Sigmoid colon (tissue), 7 donors: ENCODE measurements around the gene PRPS2. TPM values are rescaled to one million over a fixed set of nuclear protein-coding genes. Genes with fewer than 3 reads are reported as not detected.

Experiments
- DNase-seq: peaks from one replicate; pipeline ENCODE4 v3.0.0-alpha.2; 2019
- H3K27ac ChIP-seq, 4 donors: fragments of 200-600 bp; sonication (generic); one replicate each; pipeline ENCODE4 v1.5.1; 2016 to 2019; ENCODE audit warnings: mild to moderate bottlenecking in 1 of 4
- H3K27me3 ChIP-seq, 3 donors: fragments of 200-600 bp; sonication (generic); one replicate each; pipeline ENCODE4 v1.5.1; 2019; ENCODE audit warnings: mild to moderate bottlenecking in 1 of 3
- H3K36me3 ChIP-seq, 4 donors: fragments of 200-600 bp; sonication (generic); one replicate each; pipeline ENCODE4 v1.5.1; 2016 to 2019
- H3K4me1 ChIP-seq, 4 donors: fragments of 200-600 bp; sonication (generic); one replicate each; pipeline ENCODE4 v1.5.1; 2017 to 2019
- H3K4me3 ChIP-seq, 4 donors: fragments of 200-600 bp; sonication (generic); one replicate each; pipeline ENCODE4 v1.5.1; 2017 to 2019; ENCODE audit warnings: mild to moderate bottlenecking in 2 of 4, moderate library complexity in 1 of 4
- H3K9me3 ChIP-seq, 4 donors: fragments of 200-600 bp in 3 of 4; sonication (generic) in 3 of 4; one replicate each; pipeline versions ENCODE4 v1.5.1 to v1.6.1; 2013 to 2019
- EP300 ChIP-seq, 4 donors: sonication (generic); formaldehyde crosslinking; IDR thresholded peaks; one replicate each; pipeline ENCODE4 v1.6.1; 2017; ENCODE audit warnings: antibody characterized with exemption in 4 of 4
- POLR2A ChIP-seq, 2 donors: fragments of 450-650 bp; IDR thresholded peaks; one replicate each; pipeline ENCODE4 v1.6.1; 2016; ENCODE audit warnings: antibody characterized with exemption in 2 of 2, mild to moderate bottlenecking in 2 of 2, moderate library complexity in 2 of 2
- POLR2AphosphoS5 ChIP-seq, 4 donors: sonication (generic); formaldehyde crosslinking; IDR thresholded peaks; one replicate each; pipeline ENCODE4 v1.6.1; 2017; ENCODE audit warnings: antibody characterized with exemption in 4 of 4
- WGBS, 2 donors: extraction: QIAGEN DNeasy Blood & Tissue Kit; methylation state at CpG; one replicate each; pipeline ENCODE4 v1.1.7; 2013; 5-methylcytosine and 5-hydroxymethylcytosine counted together
- intact Hi-C: fragments of 100-400 bp; cut with DNase I; formaldehyde crosslinking; loops from one replicate; pipeline ENCODE4 v1.15.1; 2023
- polyA plus RNA-seq, 3 donors: library from polyadenylated mRNA; stranded (reverse); fragments of 200-250 nt; gene quantifications; one replicate each; pipeline ENCODE4 v1.2.3, GENCODE V29; 2013
- total RNA-seq, 4 donors: library from RNA; depleted of rRNA; stranded (reverse); fragments of >200 nt; gene quantifications; one replicate each; pipeline ENCODE4 v1.1.0, GENCODE V29; 2016
- donor health status: healthy with polysubstance abuse.
- donor health status: Bipolar disorder and iron deficiency.
- donor health status: healthy.

Gene PRPS2
- total and polyA plus RNA-seq, 7 donors: 21.6 to 99.9 (median 53.7) TPM

DNA sequence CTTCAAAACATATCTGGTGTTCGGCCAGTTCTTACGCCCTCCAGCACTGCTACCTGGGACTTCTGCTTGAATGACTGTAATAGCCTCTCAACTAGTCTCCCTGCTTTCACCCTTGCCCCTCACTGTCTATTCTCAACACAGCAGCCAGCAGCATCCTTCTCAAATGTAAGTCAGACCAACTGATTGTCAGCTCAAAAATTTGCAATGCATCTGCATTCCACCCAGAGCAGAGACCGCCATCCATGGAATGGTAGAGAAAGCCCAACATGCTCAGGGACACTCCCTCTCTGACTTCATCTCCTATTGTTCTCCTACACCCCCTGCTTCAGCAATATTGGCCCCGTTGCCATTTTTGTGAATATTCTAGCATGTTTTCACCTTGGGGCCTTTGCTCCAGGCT, 81.5 kb downstream of the PRPS2 start:
- DNase-seq: no peak
- H3K27me3 ChIP-seq: no peaks in the 10 kb centered on the region
- WGBS, 2 donors: 95 to 96% methylated on average over 4 of the region's 4 CpGs
- peaks cover 0 to 23% (median 5%) of the 10 kb centered on the region in 4 donors for H3K4me1 ChIP-seq
- TF ChIP-seq EP300 (IDR thresholded peaks at IDR 0.05) (no peak), POLR2A (IDR thresholded peaks at IDR 0.05) (no peak), POLR2AphosphoS5 (IDR thresholded peaks at IDR 0.05) (no peak)
- H3K27ac ChIP-seq: no peak overlapping the region
- intact Hi-C loops: no loop called here
- no peaks in the 10 kb centered on the region for H3K36me3 ChIP-seq
- H3K9me3 ChIP-seq: no peaks in the 10 kb centered on the region
- no peak overlapping the region for H3K4me3 ChIP-seq

Other genes starting within 250 kb of the PRPS2 start
- under 1 TPM; 0.28 to 0.71 (median 0.52) TPM for gene TLR7, start 75.7 kb downstream of the PRPS2 start, total RNA-seq
- gene TLR7, start 75.7 kb downstream of the PRPS2 start, polyA plus RNA-seq: 1 to 10 TPM in 2 of 3 donors, under 1 TPM in 1; under 0.01 to 2.3 (median 1.4) TPM
- 1 to 10 TPM in 3 of 4 donors, under 1 TPM in 1; 0.28 to 3.0 (median 2.7) TPM for gene TLR8, start 115.2 kb downstream of the PRPS2 start, total RNA-seq
- 1 to 10 TPM in 2 of 3 donors, under 1 TPM in 1; 0.60 to 1.7 (median 1.4) TPM for gene TLR8, start 115.2 kb downstream of the PRPS2 start, polyA plus RNA-seq
- 1,000 to 10,000 TPM; 1,233 to 1,969 (median 1,534) TPM for gene TMSB4X, start 183.7 kb downstream of the PRPS2 start, total RNA-seq
- over 10,000 TPM; 11,980 to 20,488 (median 18,152) TPM for gene TMSB4X, start 183.7 kb downstream of the PRPS2 start, polyA plus RNA-seq